ENCODE measurements around the gene PLEKHD1. TPM values are rescaled to one million over a fixed set of nuclear protein-coding genes. Genes with fewer than 3 reads are reported as not detected.

PLEKHD1 gene
- total RNA-seq, 4 donors from 2014 or later = not detected

- DNase-seq (ENCODE audit: low spot score in 2 of 2) = no peak
- Histone ChIP-seq H3K36me3 (no peaks in the 10 kb centered on the region), H3K4me3 (no peak overlapping the region), H3K27ac (no peak overlapping the region), H3K4me1 (no peaks in the 10 kb centered on the region), H3K9me3 (no peaks in the 10 kb centered on the region), H3K27me3 (peaks cover 0 to 26% of the 10 kb centered on the region in 2 donors)
- 32 to 41% methylated on average over 1 of the region's 1 CpG for WGBS, 2 donors
- TF ChIP-seq CTCF (IDR thresholded peaks at IDR 0.05) (no peak), POLR2A (IDR thresholded peaks at IDR 0.05) (no peak), EP300 (IDR thresholded peaks at IDR 0.05) (no peak)
Observed at GRCh38 chr14:69553252-69553651, 68.7 kb downstream of the PLEKHD1 start.

- Histone ChIP-seq H3K36me3 (no peaks in the 10 kb centered on the region), H3K4me3 (no peak overlapping the region), H3K9me3 (no peaks in the 10 kb centered on the region), H3K27ac (no peak overlapping the region), H3K4me1 (no peaks in the 10 kb centered on the region), H3K27me3 (peaks cover 0 to 25% of the 10 kb centered on the region in 2 donors)
- 32% methylated on average over 3 to 4 of the region's 4 CpGs for WGBS, 2 donors
- TF ChIP-seq EP300 (IDR thresholded peaks at IDR 0.05) (no peak), CTCF (IDR thresholded peaks at IDR 0.05) (no peak)
- DNase-seq (ENCODE audit: low spot score in 2 of 2) = no peak
Observed at GRCh38 chr14:69554500-69554899, 70.0 kb downstream of the PLEKHD1 start.

GRCh38 chr14:69558774-69559173, 74.2 kb downstream of the PLEKHD1 start:
- Histone ChIP-seq H3K4me1 (no peaks in the 10 kb centered on the region), H3K36me3 (no peaks in the 10 kb centered on the region), H3K27me3 (peaks cover 0 to 48% of the 10 kb centered on the region in 2 donors), H3K4me3 (no peak overlapping the region), H3K9me3 (no peaks in the 10 kb centered on the region), H3K27ac (no peak overlapping the region)
- WGBS, 2 donors = 89 to 93% methylated on average over 4 of the region's 4 CpGs
- TF ChIP-seq EP300 (IDR thresholded peaks at IDR 0.05) (no peak), POLR2A (IDR thresholded peaks at IDR 0.05) (no peak), CTCF (IDR thresholded peaks at IDR 0.05) (no peak)
- DNase-seq (ENCODE audit: low spot score in 2 of 2) = no peak

GRCh38 chr14:69559581-69560011, 75.1 kb downstream of the PLEKHD1 start:
- Histone ChIP-seq H3K4me3 (no peak overlapping the region), H3K36me3 (no peaks in the 10 kb centered on the region), H3K9me3 (no peaks in the 10 kb centered on the region), H3K27ac (no peak overlapping the region), H3K4me1 (no peaks in the 10 kb centered on the region), H3K27me3 (peaks cover 0 to 57% of the 10 kb centered on the region in 2 donors)
- no peak for DNase-seq (ENCODE audit: low spot score in 2 of 2)
- TF ChIP-seq CTCF (IDR thresholded peaks at IDR 0.05) (no peak), EP300 (IDR thresholded peaks at IDR 0.05) (no peak), POLR2A (IDR thresholded peaks at IDR 0.05) (no peak)
- 21 to 23% methylated on average over 5 to 6 of the region's 6 CpGs for WGBS, 2 donors

GRCh38 chr14:69560826-69561225, 76.3 kb downstream of the PLEKHD1 start:
- Histone ChIP-seq H3K27me3 (peaks cover 0 to 68% of the 10 kb centered on the region in 2 donors), H3K36me3 (no peaks in the 10 kb centered on the region), H3K27ac (no peak overlapping the region), H3K4me3 (no peak overlapping the region), H3K9me3 (no peaks in the 10 kb centered on the region), H3K4me1 (no peaks in the 10 kb centered on the region)
- no peak for DNase-seq (ENCODE audit: low spot score in 2 of 2)
- 87 to 93% methylated on average over 7 of the region's 7 CpGs for WGBS, 2 donors
- TF ChIP-seq EP300 (IDR thresholded peaks at IDR 0.05) (no peak), POLR2A (IDR thresholded peaks at IDR 0.05) (no peak), CTCF (IDR thresholded peaks at IDR 0.05) (no peak)
